NCI-H187 treated with DMSO at 0.1 percent for 48 hours (cell line): Measurements from ENCODE around the gene TEX29.
A peak's percentile ranks its signal among the peaks of the same experiment; 100 is the strongest.

Source experiments
- DNase-seq: peaks from one replicate; lab custom pipeline; 2025; lab: John Stamatoyannopoulos, UW

Gene TEX29

DNA sequence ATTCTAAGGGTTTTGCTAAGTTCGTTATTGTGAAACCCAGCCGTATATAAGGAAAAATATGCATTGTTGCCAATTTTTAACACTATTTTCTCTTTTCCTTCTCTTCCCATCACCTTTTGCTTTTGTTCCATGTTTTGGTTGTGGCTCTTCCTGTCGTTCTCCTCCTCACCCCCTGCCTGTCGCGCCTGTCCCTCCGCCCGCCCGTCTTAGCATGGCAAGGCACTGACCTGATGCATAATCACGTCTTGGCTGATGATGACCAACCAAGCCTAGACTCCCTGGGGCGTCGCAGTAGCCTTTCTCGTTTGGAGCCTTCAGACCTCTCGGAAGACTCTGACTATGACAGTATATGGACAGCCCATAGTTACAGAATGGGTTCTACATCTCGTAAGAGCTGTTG, 28.5 kb upstream of the TEX29 start:
- no peak for DNase-seq

DNA sequence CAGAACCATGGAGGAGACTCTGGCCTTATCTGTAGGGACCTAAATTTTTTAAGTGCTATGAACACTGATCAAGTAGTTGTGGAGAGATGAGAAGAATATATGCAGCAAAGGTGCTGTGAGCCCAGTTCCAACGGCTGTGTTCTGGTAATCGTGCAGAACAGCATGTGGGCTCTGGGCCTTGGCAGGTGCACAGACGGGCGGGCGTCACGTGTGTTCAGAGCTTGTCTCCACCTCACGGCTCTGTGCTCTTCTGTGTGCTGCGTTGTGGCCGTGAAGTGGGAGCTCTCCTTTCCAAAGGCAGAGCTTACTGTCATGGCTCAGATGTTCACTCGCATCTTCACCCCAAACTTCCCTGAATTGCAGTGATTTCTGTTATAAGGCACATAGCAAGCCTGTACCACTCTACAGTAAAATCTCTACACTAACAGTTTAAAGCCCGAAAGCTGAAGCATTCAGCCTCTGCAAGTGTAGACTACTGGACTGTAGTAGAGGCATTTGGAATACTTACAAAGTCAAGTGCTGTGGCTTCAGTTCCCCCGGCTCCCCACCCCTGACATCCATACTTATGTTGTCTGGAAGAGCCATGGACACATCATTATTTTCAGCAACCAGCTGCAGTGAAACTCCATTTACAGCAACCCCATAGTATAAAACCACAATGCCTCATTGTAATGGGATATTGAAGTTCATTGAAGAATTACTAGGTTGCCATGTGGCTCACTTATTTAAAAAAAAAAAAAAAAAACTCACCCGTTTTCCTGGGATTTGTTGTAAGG, 27.5 kb upstream of the TEX29 start:
- peak; percentile 58 for DNase-seq

DNA sequence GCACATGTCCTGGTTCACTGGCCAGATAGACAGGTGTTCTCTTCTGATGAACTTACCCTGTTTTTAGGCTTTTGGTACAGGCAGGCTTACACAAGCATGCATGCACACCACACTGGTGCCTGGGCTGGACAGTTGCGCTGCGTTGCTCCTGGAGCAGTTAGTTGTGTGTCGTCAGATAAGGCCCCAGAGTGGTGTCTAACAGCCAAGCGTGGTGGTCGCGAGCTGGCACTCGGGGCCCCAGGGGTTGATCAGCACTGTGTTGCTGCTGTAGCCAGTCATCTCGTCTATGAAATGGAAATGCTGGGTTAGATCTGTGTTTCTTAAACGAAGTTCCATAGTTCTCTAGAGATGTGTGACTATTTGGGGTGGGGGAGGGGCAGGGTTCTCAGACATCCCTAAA, 24.6 kb upstream of the TEX29 start:
- no peak for DNase-seq

DNA sequence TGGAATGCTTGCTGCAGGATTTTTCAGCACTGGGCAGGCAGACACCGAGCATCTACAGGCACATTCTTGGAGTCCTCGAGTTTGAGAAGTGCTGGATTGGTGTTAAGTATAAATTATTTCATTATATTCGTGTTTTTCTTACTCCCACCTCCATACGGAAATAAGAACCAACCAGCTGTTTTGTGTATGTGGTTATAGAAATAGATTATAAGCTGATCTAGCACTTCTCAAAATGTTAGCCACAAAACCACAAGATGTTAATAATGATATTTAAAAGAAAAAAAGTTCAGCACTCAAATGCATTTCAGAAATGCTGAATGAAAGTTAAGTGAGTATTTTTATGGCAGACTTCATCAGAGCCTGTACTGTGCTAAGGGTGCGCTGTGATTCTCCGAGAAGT, 24.0 kb upstream of the TEX29 start:
- DNase-seq = no peak

DNA sequence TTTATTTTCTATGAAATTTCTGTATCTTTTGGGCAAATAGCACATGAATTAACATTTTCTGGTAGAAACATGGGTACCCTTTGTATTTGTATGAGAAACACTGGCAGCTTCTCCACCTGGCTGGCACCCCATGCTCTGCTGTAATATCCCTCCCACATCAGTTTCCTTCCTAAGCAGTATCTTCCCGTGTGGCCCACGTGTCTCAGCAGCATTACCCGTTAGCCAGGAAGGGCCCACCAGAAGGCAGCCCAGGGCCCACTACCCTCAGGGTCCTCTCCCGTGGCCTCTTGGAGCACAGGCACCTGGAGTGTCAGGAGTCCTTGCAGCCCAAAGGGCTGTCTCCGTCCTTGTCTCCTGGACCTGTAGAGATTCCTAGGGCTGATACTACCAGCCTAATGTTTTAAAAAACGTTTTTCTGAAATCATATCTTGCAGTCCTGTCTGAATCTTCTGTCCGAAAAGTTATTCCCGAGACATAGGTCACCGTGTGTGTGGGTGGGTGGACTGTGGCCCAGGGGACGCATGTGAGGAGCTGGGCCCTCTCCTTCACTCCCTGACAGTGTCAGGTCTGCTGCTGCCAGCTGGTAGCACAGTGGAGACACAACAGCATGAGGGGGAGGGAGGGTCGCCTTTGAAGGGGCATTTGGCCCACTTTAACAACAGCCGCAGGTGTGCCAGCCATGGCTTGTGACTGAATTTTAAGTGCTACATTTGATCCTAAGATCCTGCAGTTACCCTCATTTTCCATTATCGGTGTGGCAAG, 22.0 kb upstream of the TEX29 start:
- no peak for DNase-seq

DNA sequence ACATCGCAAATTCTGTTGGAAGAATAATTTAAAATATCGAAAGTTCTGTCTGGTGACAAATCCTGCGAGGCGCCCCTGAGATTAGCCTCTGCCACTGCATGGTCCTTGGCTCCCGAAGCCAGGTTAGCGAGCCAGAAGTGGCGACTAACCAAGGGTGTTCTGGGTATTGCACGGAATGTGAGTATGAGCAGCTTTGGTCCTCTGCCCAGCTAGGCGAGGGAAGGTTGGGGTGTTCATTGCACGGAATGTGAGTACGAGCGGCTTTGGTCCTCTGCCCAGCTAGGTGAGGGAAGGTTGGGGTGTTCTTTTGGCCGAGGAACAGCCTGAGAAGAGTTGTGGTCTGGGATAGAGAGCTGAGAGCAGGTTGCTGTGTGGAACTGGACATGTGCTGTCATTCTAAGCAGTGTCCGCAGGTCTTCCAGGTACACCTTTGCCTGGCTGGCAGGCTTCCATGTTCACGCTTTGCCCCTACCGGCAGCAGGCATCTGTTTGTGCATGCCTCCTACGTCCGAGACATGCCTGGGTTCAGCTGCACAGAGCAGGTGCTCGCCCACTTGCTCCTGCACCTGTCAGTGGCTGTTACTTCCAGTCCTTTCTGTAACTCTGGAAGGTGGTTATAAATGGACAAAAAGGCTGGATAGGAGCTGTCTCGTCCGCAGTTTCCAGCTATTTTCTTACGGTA, 18.3 kb upstream of the TEX29 start:
- DNase-seq = no peak

DNA sequence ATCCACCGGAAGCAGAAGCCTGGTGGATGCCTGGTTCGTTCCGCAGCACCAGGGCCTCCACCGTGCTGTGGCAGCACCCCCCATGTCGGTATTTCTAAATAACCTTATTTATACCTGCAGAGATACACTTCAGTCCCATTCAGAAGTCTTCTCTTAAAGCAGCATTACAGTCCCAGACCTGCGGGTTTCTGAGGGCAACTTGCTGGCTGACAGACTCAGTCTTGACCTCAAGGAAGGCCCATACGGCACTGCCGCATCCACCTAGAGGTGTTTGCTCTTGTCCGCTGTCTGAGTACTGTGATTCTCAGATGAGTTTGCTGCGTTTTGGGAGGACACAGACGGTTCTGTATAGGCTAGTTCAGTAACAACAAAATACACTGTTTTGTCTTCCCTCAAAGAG, 16.9 kb upstream of the TEX29 start:
- no peak for DNase-seq

DNA sequence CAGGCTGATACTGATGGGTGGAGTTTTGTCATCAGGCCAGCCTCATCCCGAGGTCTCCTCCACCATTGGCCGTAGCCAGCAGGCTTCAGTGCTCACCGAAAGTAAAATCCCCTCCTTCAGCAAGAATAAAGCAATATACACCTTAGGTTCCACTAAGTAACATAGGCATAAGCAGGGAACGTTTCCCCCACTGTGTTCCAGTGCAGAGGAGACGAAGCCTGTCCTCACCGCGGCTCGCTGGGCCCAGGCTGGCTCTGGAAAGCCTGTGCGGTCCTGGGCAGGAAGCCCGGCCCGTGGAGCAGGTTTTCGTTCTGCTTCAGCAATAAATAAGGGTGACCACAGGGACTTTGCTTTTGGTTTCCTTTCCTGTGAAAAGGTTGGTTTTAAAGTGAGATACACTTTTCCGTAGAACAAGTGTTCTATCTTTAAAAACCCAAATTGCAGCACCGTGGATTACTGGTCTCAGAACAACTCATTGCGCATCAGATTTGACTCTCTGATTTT, 16.3 kb upstream of the TEX29 start:
- DNase-seq = no peak

DNA sequence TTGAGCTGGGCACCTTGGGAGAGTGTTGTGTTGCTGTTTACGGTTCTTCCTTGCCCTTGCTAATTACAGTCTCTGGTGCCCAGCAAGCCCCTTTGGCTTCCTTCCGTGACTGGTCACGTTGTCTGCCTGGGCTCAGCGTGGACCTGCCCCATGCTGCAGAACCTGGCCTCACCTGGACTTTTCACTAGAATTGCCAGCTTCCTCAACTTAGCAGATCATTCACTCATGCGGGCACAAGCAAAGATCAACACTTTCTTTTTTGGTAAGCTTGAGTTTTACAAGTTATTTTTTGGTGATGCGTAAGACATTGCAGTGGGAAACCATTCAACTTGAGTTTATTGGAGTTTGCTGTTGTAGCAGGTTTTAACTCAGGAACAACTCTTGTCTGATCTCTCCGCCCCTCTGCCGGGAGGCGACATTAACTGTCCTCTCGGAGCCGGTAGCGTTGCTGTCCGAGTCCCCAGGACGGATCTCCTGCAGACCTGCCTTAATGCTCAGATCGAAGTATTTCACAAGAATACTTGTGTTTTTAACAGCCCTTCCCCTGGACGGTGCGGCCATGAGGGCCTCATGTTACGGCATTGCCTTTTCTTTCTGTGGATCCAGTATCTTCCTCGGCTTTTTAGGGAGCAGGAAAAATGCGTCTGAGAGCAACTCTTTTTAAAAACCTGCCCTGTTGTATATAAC, 15.7 kb upstream of the TEX29 start:
- no peak for DNase-seq

DNA sequence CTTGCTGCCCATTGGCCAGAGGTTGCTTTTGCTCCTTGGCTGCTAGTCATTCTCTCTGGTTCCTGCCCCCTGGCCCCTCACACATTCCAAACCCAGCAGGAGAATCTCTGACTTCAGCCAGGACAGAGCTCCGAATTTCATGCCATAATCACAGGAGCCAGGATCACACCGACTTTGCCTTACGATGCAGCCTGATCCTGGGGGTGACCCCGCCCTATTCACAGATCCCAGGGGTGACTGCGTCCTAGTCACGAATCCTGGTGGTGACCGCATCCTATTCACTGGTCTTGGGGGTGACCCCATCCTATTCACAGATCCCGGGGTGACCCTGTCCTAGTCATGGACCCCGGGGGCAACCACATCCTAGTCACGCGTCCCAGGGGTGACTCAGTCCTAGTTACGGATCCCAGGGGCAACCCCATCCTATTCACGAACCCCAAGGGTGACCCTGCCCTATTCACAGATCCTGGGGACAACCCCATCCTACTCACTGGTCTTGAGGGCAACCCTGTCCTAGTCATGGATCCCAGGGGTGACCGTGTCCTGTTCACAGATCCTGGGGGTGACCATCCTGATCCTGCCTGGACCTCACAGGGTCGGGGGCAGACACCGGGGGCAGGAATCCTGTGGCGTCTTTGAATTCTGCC, 7.4 kb upstream of the TEX29 start:
- no peak for DNase-seq

DNA sequence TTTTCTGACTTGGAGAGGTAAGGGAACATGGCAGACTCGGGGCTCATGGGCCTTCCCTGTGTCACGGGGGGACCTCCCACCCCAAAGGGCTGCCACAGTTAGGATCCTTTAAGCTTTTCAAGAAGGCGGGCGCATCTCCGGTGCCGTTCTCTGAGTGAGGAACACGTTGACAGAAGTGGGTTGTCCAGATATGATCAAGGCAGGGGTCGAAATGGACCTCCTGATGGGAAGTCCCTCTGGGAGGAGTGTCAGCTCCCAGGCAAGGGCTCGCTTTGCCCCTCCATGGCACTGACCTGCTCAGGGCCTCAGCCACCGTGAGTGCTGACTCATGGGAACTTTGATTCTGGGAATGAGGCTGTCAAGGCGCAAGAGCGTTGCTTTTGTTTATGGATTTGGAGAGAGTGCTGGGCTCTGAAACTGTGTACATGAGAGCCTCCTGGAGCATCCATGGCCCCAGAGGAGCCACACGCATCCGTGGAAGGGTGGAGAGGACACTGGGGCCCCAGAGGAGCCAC, 6.5 kb upstream of the TEX29 start:
- DNase-seq = no peak

DNA sequence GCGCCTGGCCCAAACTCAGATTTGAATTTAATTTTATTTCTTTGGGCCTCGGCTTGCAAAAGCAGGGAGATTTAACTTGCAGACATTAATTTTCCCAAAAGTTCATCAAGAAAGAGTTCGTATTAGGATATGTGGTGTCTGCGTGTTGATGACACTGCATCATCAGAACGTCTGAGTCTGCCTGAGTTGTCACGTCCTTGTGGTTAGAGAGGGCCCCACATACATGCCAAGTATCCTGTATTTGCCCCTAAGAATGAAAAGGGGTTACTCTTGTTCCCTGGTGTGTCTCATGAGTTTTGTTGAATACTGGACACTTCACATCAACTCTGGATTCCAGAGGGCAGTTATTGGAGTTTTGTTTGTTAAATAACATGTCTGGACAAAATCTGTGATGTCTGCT, 5.6 kb upstream of the TEX29 start:
- DNase-seq = no peak

DNA sequence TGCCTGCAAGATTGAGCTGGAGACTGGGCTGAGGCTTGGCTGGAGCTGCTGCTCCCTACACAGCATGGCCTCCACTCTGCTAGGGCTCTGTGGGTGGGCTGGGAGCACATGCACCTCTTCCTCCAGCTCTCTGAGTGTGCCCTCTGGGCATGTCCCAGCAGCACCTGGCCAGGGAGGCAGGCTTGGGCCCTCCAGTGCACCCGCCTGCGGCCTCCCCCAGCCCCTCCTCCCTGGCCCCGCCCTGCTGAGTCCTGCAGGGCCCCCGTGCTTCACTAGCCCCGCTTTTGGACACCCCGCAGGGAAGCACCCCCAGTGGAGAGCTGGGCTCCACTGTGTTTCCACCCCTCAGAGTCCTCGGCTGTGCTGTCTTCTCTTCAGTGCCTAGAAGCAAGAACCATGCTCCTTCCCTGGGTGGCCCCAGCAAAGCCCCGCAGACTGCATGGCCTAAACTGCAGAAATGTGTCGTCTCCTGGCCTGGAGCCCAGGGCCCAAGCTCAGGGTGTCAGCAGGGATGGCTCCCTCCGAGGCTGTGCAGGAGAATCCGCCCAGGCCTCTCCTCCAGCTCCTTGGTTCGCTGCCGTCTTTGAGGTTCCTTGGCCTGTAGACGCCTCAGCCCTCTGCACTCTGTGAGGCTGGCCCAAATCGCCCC, 5.0 kb upstream of the TEX29 start:
- DNase-seq = no peak

DNA sequence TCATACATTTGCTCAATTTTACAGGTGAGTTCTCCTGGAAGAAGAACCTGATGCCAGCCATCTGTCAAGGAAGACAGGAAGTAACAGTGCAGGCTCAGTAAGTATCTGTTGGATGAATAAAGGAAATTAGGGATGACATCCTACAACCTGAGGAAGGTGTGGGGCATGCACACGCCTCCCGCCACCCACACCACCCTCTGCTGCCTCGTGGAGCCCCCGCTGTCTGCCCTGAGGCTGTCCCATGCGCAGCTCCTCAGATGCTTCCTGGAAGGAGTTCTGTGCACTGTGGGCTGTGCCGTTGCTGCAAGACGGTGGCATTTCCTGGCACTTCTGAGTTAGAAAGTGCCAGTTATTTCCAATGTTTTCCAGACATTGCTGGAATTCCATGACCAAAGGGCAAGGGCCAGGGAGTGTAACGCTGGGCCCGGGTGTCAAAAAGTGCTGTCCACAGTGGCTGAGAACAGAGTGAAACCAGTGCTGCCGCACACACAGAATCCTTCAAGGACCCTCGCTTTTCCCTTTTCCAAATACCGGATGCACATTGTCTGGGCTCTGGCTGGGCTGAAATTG, 4.2 kb upstream of the TEX29 start:
- DNase-seq = no peak

DNA sequence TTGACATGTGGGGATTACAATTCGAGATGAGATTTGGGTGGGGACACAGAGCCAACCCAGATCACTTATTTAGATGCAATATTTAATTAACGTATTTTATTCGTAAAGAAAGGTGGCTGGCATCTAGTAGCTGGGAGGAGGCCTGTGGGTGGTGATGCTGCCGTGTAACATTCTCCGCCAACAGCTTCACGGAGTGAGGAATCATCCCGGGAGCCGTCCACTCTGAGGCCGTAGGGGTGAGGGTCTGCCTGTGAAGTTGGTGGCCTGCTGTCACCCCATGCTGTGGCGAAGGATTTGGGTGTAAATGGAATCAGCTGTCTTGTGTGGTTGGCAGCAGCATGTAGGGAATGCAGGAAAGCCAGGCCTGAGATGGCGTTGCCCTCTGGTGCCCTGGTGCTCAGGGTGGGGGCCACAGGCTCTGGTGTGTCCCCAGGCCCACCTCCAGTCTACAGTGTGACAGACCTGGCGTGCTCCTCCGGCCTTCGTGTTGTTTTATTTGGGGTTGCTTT, 3.3 kb upstream of the TEX29 start:
- DNase-seq = no peak

DNA sequence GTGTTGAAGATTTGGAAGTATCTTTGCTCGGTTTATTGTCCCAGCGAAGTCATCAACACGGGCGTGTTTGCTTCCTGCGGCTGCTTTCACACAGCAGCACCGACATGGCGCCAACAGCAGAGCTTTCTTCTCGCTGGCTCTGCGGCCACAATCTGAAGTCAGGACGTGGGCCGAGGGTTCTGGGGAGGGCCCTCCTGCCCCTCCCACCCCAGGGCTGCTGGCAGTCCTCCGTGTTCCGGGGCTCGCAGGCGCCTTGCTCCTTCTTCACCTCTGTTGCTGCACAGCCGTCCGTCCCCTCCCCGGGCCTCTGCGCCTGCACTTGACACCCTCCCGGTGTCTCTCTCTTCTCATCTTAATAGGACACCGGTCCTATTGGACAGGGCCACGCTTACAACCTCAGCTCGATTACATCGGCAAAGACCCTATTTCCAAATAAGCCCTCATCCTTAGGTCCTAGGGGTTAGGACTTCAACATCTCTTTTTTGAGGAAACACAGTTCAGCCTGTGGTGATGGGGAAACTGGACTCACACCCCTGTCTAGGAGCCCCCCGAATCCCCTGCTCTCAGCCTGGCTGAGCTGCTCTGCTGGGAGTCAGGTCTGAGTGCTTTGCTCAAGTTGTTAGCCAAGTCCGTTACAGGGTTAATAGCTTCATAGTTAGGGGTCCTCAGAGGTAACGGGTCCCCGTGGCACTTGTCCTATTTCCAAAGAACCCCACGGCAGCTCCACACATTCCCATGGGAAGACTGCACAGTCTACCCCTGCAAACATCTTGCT, 2.7 kb upstream of the TEX29 start:
- no peak for DNase-seq

DNA sequence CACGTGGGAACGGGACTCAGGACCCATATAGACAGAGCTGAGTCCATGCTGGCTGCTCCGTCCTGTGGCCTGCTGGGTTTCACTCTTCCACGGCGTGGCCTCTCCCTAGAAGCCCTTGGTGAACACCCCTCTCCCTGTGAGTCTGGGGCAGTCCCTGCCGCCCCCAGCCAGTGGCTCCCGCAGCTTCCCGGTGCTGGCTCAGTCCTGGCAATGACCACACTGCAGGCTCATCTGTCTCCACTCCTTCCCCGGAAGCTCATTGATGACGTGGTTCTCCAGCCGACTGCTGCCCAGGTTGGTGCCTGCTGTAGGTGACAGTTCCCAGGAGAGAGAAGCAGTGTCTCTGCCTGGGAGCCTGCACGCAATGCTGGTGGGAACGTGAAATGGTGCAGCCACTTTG, 2.1 kb upstream of the TEX29 start:
- DNase-seq = no peak

DNA sequence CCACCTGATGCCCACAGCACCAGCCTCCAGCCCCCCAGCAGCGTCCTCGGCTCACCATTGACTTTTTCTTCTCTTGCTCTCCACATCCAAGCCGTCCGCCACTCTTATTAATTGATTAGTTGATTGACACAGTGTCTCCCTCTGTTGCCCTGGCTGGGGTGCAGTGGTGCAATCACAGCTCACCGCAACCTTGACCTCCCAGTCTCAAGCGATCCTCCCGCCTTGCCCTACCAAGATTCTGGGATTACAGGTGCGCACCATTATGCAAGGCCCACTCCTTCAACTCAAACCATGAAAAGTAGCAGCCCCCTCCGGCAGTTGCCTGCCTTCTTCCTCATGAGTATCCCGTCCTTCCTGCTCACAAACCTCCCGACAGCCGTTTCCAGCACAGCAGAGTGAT, 921 bp upstream of the TEX29 start:
- DNase-seq = no peak

DNA sequence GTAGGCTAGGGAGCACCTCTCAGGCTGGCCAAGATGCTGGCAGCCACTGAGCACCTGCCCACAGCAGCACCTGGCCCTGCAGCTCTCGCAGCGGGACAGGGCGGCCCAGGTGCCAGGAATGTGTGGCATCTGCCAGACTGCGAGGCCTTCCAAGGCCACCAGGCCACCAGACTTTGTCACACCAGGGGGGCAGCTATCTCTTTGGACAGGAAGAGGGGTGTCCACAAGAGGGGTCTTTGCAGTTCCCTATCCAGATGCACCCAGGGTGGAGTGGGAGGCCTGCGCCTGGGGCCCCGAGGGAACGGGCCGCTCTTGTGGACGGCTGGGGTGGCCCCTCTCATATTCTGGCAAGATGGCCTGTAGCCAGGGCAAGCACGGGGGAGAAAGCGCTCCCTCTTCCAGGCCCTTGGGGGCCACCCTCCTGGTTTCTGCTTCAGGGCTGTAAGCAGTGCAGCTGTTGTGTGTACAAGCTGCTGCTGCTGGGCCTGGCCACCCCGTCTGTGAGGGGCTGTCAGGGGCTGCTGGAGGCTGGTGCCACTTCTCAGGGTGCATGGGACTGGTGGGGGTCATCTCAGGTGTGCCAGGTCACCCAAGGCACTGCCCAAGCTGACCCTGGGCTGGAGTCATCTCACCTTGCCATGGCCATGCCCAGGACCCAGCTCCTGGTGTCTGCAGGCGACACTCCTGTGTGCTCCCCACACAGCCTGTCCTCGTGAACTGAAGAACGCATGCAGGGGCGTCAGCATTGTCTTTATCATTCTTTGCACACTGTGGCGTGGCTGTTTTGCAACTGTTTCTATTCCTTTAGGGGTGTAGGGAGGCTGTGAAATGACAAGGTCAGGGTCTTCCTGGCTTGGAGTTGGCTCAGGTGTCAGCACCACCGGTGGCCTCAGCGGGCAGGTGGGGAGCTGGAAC, 1.8 kb downstream of the TEX29 start:
- DNase-seq = no peak
